COLO668 (cell line): ENCODE results near the gene RPL19.
A peak's percentile ranks its signal among the peaks of the same experiment; 100 is the strongest.

Experiments
- DNase-seq: peaks from one replicate; lab custom pipeline; 2025; ENCODE audit not compliant: unreplicated experiment; lab: John Stamatoyannopoulos, UW

RPL19 gene

DNA sequence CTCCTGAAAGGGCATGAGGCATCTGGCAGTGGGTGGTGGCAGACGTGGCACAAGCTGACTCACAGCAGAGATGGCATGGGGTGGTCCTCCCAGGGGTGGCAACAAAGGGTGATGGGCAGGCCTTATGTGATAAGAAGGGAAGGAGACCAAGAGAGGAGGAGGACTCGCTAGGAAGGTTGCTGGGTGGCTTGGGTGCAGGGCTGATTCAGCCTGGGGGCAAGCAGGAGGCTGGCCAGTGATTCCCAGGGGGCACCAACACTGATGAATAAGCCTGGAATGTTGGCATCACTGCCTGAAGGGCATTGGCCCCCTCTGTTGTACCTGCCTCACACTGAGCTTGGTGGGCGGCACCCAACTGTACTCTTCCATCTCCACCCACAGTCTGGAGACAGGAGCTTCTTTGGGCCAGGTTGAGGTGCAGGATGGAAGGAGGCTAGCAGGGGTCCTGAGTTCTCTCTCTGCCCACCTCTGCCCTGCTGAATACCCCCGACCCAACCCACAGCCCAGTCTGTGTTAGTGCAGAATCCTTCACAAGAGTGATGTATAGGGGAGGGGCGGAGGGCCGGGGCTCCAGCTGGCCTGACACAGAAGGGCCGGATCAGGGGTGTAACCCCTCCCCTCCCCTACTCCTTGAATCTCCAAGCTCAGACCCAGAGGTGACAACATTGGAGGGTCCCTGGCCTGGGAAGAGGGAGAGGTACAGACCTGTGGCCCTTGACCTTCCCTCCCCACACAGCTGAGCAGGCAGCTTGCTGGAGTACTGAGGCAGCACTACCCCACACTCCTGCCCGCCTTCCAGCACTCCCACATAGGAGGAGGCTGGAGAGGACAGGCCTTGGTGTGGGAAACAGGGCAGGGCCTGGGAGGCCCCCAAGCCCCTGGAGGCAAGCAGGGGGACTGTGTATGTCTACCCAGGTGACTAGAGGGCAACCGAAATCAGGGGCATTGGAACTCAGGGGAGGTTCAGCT is 23.1 kb downstream of the RPL19 start:
- no peak for DNase-seq

GRCh38 chr17:39223907-39224777 is 24.1 kb downstream of the RPL19 start:
- DNase-seq, result no peak

DNA sequence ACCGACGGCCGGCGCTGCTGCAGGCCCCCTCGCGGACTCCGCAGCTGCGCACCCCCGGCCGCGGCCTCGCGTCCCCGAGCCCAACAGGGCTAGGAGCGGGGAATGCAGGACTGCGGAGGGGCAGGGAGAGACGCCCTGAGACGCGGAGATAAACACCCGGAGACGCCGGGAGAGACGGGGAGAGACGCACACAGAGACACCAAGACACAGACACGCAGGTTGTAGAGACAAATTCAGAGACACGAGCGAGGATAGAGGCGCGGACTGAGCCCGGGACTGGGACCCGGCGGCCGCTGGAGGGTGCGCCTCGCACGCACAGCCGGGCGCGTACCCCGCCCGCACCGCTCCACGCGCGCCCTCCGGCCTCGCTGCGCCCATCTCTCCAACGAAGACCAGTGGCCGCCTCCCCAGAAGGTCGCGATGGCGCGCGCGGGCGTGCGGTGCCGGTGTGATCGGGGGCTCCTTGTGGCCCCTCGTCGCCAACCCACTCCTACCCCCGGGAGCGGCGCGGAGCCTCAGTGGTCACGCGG is 24.8 kb downstream of the RPL19 start:
- no peak for DNase-seq

DNA sequence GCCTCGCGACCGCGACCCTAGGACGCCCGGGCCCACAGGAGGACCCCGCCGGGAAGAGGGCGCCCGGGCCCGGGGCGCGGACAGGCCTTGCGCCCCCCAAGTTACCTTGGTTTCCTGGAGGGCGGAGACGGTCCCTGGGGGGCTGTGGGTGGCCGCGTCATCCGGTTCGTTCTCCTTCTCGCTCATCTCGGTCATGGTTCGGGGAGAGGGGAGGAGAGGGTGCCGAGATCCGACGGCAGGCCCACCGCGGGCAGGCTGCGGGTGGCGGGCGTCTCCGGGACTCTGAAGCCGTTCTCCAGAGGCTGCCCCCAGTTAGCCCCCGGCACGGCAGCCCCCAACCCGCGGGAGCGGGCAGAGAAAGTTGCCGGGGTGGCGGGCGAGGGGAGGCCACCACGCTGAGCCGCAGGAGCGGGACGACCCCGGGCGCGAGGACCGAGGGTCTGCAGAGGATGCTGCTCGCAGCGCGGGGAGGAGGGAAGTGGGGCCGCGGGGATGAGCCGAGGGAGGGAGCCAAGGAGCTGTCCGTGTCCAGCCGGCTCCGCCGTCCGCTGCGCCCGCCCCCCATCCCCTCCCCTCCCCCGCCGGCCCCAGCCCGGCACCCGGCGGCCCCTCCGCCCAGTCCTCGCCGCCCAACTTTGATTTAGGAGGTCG is 25.4 kb downstream of the RPL19 start, which contains the start of gene STAC2:
STAC2 (minus strand) TSS at position 638 of the 651 bp plus-strand sequence; CDS start at position 195, 443 bp downstream.
- no peak for DNase-seq

DNA sequence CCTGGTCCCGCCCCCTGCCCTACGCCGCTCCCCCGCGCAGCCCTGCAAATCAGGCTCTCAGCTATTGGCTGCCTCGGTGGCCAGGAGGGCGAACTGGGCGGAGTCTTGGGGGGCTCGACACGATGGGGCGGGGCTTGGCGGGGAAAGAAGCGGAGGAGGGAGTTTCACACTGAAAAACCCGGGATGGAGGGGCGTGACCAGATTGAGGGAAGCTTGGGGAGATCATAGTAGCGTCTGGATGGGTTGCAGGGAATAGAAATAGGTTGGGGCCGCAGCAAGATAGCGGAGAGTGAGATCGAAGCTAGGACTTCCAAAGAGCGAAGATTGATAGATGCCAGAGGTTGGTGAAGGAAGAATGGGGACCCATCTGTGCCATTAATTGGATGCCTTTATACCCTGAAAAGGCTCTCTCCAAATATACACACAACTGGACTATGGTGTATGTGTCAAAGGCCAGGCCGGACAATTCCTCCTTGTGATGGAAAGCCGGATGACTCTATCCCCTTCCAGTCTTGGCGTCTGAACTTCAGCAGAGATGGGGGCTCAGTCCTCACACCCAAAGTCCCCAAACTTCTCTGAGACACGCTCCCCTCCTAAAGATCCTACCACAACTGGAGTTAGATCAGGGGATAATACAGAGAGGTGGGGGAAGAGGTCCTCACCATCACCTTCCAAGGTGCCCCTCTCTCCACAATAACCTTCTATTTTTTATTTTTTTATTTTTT is 26.0 kb downstream of the RPL19 start:
- DNase-seq, result no peak

GRCh38 chr17:39227364-39227919 is 27.4 kb downstream of the RPL19 start:
- DNase-seq, result no peak

DNA sequence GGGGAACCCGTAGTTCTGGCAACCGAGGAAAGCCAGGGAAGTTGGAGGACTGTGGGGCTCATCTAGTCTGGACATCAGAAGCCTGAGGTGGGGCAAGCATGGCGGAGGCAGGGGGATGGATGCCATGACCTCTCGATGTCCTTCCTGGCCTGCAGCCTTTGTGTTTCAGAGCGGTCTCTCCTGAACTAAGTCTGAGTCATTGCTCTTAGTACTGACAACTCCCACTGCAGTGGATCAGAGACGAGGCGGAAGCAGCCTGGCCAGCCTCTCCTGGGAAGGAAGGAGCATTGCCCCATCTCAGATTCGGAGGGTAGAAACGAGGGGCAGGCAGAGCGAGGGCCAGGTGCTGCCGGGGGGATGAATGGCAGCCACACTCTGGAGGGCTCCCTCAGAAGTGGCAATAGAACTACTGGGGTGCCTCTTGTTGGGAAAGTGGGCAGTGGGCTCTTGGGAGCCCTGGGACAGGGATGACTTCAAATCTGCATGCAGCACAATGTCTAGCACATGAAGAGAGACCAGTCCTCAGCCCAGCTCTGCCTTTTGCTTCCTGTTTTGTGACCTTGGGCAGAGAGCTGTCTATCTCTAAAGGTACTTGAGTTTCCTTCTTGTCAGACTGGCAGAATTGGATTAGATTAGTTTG is 29.3 kb downstream of the RPL19 start:
- no peak for DNase-seq

- DNase-seq, result no peak
Observed at GRCh38 chr17:39230361-39230760, 30.3 kb downstream of the RPL19 start.

- no peak for DNase-seq
Observed at GRCh38 chr17:39231091-39231561, 31.0 kb downstream of the RPL19 start.

DNA sequence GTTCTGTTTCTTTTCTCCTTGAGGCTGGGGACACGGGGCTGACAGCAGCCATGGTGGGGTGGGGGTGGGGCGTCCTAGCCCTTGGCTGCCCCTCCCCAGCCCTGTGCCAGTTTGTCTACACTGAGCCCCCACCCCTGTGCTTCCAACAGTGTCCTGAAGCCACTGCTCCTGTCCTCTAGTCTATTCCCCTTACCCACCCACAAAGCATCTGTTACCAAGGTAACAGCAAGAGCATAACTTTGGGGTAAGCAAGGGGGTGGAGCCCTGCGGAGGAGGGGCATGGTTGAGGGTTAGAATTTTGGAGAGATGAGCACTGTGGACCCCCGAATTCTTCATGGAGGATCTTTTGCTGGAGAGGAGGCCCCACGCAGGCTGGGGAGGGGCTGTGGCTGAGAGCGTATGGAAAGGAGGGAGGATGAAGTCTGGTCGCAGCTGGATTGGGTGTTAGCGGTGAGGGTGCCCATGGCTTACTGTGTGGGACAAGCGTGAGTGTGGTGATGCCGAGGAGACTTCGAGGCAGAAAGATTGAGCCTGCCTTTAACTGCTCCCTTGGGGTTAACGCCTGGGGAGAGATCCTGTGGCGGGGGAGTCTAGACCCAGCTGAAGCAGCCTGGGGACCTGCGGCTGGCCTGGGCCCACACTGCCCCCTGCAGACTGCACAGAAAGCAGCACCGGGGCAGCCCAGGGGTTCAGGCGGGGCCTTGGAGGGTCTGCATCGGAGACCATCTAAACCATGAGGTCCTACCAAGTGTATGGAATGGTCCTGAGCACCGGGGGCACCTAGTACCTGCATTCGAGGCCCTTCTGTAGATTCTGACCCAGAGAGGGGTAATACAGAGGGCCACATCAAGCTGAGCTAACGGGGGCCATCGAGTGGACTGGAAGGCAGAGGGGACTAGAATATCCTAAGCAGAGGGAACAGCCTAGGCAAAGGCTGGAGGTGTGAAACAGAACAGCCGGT is 31.8 kb downstream of the RPL19 start:
- peak; percentile 16 for DNase-seq

- peak; percentile 11 for DNase-seq
Observed at GRCh38 chr17:39235555-39236449, 35.7 kb downstream of the RPL19 start.

- DNase-seq, result peak; percentile 10
Observed at GRCh38 chr17:39236450-39236927, 36.4 kb downstream of the RPL19 start.

- DNase-seq, result peak; percentile 55
Observed at GRCh38 chr17:39236981-39237441, 36.9 kb downstream of the RPL19 start.

- DNase-seq, result no peak
Observed at GRCh38 chr17:39237586-39237985, 37.5 kb downstream of the RPL19 start.

DNA sequence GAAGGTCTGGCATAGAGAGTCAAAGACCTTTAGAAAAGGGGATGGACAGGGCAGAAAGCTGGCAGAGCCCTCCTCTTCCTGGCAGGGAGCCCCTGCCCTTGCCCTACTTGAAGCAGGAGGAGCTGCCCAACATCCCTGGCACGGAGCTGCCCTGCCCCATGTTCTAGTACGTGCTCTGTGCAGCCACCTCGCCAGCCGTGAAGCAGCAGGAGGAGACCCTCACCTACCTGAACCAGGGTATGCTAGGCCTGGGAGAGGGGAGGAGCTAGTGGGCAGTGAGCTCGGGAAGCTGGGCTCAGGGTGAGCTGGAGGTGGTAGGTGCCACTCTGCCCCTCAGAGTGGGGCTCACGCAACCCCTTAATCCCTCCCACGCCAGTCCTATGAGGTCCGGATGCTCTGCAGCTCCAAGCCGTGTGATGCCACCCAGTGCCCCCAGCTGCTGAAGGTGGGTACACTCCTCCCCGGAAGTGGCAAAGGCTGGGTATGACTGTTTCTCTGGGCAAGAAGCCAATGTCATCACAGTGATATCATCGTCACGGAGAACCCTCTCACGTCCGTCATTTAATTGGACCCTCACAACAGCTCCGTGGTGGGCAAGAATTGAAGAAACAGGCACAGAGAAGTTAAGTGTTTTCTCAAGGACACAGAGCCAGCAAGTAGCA is 38.4 kb downstream of the RPL19 start:
- peak; percentile 55 for DNase-seq

DNA sequence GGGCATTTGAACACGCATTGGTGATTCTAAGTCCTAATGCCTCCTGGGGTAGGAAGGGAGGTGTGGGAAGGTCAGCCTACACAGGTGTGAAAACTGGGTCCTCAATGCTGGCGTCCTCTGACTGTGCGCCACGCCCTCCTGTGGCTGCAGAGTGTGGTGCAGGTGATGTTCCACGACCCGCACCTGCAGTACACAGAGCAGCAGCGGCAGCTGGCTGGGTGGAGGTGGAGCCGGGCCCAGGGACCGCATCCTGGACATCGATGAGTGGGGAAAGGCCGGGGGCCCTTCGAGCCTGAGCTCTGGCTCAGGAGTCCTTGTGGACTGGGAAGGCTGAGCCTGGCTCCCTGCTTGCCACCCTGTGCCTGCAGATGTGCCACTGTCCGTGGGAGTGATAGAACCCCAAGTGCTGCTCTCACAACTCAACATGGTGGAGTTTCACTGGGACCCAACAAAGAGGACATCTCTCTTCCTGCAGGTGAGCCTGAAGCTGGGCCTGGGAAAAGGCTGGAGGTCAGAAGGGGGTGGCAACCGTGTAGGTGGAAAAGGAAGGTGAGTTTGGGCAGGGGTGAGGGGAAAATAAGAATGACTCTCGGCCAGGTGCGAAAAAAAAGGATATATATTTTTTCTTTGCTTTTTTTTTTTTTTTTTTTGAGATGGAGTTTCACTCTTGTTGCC is 39.7 kb downstream of the RPL19 start:
- DNase-seq, result peak; percentile 77
